Thymus (tissue), 11 donors: ENCODE data around the gene SNORC. TPM values are rescaled to one million over a fixed set of nuclear protein-coding genes. Genes with fewer than 3 reads are reported as not detected.
A peak's percentile ranks its signal among the peaks of the same experiment; 100 is the strongest.

ENCODE experiments used
- DNase-seq, 9 donors: peaks; one replicate each; pipeline ENCODE4 v3.0.0-alpha.2; 2013; ENCODE audit warnings: low spot score in 9 of 9, low read depth in 6 of 9, missing footprints in 1 of 9
- H3K27ac ChIP-seq, 2 donors: one replicate each; pipeline ENCODE4 v1.5.1; 2013; ENCODE audit warnings: control low read depth in 1 of 2, low read depth in 1 of 2, low read length in 1 of 2, mild to moderate bottlenecking in 1 of 2, moderate library complexity in 1 of 2
- H3K27me3 ChIP-seq, 2 donors: one replicate each; pipeline ENCODE4 v1.5.1; 2013; ENCODE audit warnings: low read length in 1 of 2; ENCODE audit not compliant: control insufficient read depth in 2 of 2, insufficient read depth in 1 of 2
- H3K36me3 ChIP-seq, 2 donors: one replicate each; pipeline ENCODE4 v1.5.1; 2013; ENCODE audit warnings: low read length in 1 of 2, mild to moderate bottlenecking in 1 of 2, moderate library complexity in 1 of 2; ENCODE audit not compliant: control insufficient read depth in 2 of 2, insufficient read depth in 2 of 2
- H3K4me1 ChIP-seq, 2 donors: one replicate each; pipeline ENCODE4 v1.5.1; 2013; ENCODE audit warnings: low read length in 2 of 2; ENCODE audit not compliant: control insufficient read depth in 2 of 2, insufficient read depth in 2 of 2
- H3K4me3 ChIP-seq, 2 donors: one replicate each; pipeline ENCODE4 v1.5.1; 2013; ENCODE audit warnings: low read length in 2 of 2, control low read depth in 1 of 2, mild to moderate bottlenecking in 1 of 2
- H3K9me3 ChIP-seq, 2 donors: one replicate each; pipeline ENCODE4 v1.5.1; 2013; ENCODE audit warnings: low read length in 1 of 2, mild to moderate bottlenecking in 1 of 2; ENCODE audit not compliant: control insufficient read depth in 2 of 2, insufficient read depth in 1 of 2
- WGBS: extraction: QIAGEN DNeasy Blood & Tissue Kit; methylation state at CpG from one replicate; pipeline ENCODE4 v1.1.7; 2013; 5-methylcytosine and 5-hydroxymethylcytosine counted together
- polyA plus RNA-seq: library from polyadenylated mRNA; stranded (reverse); fragments of 200-250 nt; gene quantifications from one replicate; pipeline ENCODE4 v1.2.3, GENCODE V29; 2013
- total RNA-seq: library from RNA; stranded (reverse); fragments of 120-200 nt; gene quantifications from one replicate; pipeline ENCODE4 v1.2.4, GENCODE V29; 2013
- donor health status: healthy.

Gene SNORC
- total and polyA plus RNA-seq, 2 donors = 1.4 to 5.0 TPM

- Histone ChIP-seq H3K4me3 (no peak overlapping the region), H3K27me3 (peaks cover 18 to 24% of the 10 kb centered on the region in 2 donors), H3K36me3 (no peaks in the 10 kb centered on the region), H3K9me3 (peaks cover 2 to 5% of the 10 kb centered on the region in 2 donors), H3K4me1 (peaks cover 7 to 12% of the 10 kb centered on the region in 2 donors), H3K27ac (no peak overlapping the region)
- 92% methylated on average over 22 of the region's 22 CpGs for WGBS
- no peak for DNase-seq
These were observed 2.0 kb downstream of the SNORC start for GRCh38 chr2:232871835-232872736.

DNA sequence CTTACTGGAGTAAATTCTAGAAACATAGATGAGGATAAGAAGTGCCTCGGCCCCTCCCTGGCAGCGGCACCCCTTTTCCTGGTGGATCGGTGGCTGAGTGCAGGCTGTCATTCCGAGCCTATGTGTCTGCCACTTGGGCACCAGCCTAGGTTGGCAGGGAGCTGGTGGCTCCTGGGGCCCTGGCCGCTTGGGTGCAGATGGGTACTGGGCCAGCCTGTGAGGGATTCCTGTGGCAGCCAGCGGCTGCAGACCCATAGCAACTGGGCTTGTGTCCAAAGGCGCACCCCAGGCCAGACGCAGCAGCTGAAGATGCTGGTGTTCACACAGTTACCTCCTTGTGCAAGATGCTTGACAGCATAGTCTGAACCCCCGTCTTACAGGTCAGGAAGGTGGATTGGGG lies 2.8 kb downstream of the SNORC start:
- peaks cover 22 to 31% of the 10 kb centered on the region in 2 donors for H3K27me3 ChIP-seq
- no peak overlapping the region for H3K4me3 ChIP-seq
- no peaks in the 10 kb centered on the region for H3K36me3 ChIP-seq
- 98% methylated on average over 9 of the region's 9 CpGs for WGBS
- no peak overlapping the region for H3K27ac ChIP-seq
- peaks cover 7 to 12% of the 10 kb centered on the region in 2 donors for H3K4me1 ChIP-seq
- no peak for DNase-seq
- H3K9me3 ChIP-seq = peaks cover 2 to 5% of the 10 kb centered on the region in 2 donors

DNA sequence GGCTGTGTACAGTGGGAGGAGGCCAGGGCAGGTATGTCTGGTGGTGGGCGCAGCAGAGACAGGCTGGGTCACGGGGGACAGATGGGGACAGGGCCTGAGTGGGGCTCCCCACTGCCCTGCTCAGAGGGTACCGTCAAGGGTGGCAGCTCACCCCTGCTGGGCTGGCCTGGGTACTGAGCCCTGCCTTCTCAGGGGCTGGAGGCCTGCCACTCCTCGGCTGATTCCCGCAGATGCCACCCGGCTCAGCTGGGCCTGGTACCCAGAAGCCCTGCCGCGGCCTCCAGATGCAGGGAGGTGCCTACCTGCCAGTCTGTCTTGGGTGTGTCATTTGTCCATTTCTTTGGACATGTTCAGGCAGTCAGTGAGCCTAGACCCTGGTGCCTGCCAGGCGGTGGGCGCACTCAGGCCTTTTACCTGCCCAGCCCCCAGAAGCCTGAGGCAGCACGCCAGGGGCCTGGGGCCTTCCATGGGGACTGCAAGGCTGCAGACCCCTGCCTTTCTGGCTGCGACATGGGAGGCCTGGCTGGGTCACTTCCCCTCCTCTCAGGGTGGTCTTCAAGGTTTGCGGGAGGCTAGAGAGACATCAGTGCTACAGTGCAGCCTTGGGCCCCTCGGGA lies 3.3 kb downstream of the SNORC start:
- 98% methylated on average over 14 of the region's 14 CpGs for WGBS
- no peak overlapping the region for H3K4me3 ChIP-seq
- DNase-seq = no peak
- H3K9me3 ChIP-seq = peaks cover 2 to 5% of the 10 kb centered on the region in 2 donors
- H3K4me1 ChIP-seq = peaks cover 7 to 12% of the 10 kb centered on the region in 2 donors
- H3K27ac ChIP-seq = no peak overlapping the region
- no peaks in the 10 kb centered on the region for H3K36me3 ChIP-seq
- peaks cover 22 to 34% of the 10 kb centered on the region in 2 donors for H3K27me3 ChIP-seq

- DNase-seq = no peak
- peaks cover 7 to 12% of the 10 kb centered on the region in 2 donors for H3K4me1 ChIP-seq
- H3K27ac ChIP-seq = no peak overlapping the region
- H3K9me3 ChIP-seq = peaks cover 2 to 5% of the 10 kb centered on the region in 2 donors
- WGBS = 92% methylated on average over 6 of the region's 6 CpGs
- H3K27me3 ChIP-seq = peaks cover 22 to 36% of the 10 kb centered on the region in 2 donors
- no peaks in the 10 kb centered on the region for H3K36me3 ChIP-seq
- no peak overlapping the region for H3K4me3 ChIP-seq
These were observed 4.0 kb downstream of the SNORC start for GRCh38 chr2:232873909-232874641.

DNA sequence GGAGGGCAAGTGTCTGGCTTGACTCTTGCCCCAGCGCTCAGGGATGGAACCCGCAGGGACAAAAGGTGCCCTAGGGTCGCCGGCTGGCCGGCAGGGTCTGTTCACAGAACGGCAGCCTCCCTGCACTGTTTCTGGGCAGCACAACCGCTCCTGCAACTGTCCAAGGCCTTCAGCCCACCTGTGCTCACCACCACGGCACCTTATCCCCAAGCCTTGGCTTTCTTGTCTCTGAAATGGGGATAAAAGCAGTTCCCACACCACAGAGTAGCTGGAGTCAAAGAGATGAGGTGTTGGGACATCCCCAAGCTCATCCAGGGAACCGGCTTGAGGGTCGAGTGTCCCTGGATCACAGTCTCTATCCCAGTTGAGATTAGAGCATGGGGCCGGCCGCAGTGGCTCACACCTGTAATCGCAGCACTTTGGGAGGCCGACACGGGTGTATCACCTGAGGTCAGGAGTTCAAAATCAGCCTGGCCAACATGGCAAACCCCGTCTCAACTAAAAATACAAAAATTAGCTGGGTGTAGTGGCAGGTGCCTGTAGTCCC lies 4.7 kb downstream of the SNORC start:
- Histone ChIP-seq H3K27ac (no peak overlapping the region), H3K4me1 (peaks cover 7 to 12% of the 10 kb centered on the region in 2 donors), H3K9me3 (peaks cover 2 to 5% of the 10 kb centered on the region in 2 donors), H3K27me3 (peaks cover 22 to 36% of the 10 kb centered on the region in 2 donors), H3K36me3 (no peaks in the 10 kb centered on the region), H3K4me3 (no peak overlapping the region)
- DNase-seq = no peak
- WGBS = 98% methylated on average over 16 of the region's 16 CpGs

DNA sequence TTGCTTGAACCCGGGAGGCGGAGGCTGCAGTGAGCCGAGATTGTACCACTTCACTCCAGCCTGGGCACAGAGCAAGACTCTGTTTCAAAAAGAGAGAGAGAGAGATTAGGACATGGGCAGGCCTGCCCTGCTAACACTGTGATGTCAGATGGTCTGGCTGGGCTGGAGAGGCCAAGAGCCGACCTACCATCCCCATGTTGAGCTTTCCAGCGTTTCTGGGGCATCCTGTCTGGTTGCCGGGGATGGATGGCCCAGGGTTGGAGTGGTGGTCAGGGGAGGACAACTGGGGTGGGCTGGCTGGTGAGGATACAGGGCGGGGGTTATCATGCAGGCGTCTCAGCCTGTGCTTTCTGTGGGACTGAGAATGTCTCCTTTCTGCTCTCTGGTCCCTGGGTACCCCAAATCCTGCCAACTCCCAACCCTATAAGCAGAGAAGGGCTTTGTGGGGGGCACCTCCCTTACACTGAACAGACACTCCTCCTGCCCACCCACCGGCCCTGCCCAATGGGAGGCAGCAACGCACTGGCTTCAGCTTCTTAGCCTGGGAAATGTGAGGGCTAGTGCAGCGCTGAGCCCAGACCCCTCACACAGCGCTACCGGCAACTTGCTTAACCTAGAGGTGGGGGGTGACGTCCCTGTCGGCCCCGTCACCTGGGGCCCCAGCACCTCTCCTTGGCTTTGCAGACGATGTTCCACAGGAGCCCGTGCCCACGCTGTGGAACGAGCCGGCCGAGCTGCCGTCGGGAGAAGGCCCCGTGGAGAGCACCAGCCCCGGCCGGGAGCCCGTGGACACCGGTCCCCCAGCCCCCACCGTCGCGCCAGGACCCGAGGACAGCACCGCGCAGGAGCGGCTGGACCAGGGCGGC lies 5.4 kb downstream of the SNORC start:
- peak in 1 of 9 donors; percentile 6 for DNase-seq

DNA sequence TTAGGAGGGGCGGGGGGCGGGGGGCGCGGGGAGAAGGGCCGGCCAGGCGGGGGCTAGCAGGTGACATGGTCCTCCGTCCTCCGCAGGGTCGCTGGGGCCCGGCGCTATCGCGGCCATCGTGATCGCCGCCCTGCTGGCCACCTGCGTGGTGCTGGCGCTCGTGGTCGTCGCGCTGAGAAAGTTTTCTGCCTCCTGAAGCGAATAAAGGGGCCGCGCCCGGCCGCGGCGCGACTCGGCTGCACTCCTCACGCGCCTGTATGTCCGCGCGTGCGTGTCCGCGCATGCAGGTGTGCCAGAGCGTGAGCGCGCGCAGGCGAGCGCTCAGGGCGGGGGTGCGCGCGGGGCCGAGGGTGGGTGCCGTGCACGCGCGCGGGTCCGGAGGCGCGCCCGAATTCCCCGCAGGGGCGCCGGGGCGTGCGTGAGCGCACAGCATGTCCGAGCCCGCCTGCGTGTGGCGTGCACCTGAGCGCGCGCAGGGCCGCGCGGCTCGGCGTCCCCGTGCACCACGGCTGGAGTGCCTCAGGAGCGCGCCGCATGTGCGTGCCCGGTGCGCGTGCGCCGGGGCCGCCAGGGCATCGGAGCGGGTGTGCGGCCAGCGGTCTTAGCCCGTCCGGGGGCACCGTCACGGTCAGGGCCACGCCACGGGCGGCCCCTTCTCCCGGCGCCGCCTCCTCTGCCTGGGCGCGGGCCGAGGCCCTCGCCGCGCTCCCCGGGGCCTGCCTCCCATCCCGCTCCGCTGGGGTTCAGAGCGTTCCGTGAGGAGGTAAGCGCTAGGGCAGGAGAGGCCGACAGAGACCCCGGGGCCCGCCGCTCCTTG lies 6.3 kb downstream of the SNORC start:
- peak in 7 of 9 donors; percentile 12 to 60 (median 29) for DNase-seq
- H3K4me3 ChIP-seq = peak overlapping the region in 1 of 2 donors; percentile 50
- H3K27ac ChIP-seq = no peak overlapping the region
- peaks cover 7 to 10% of the 10 kb centered on the region in 2 donors for H3K4me1 ChIP-seq
- H3K36me3 ChIP-seq = no peaks in the 10 kb centered on the region
- H3K9me3 ChIP-seq = peaks cover 0 to 2% of the 10 kb centered on the region in 2 donors
- H3K27me3 ChIP-seq = peaks cover 22 to 36% of the 10 kb centered on the region in 2 donors
- WGBS = 1% methylated on average over 118 of the region's 119 CpGs

More for the DNA sequence above, 5.4 kb downstream of the SNORC start:
- H3K4me3 ChIP-seq = peak overlapping the region in 1 of 2 donors; percentile 50
- WGBS = 23% methylated on average over 37 of the region's 37 CpGs
- no peaks in the 10 kb centered on the region for H3K36me3 ChIP-seq
- H3K27ac ChIP-seq = no peak overlapping the region
- H3K27me3 ChIP-seq = peaks cover 22 to 36% of the 10 kb centered on the region in 2 donors
- peaks cover 7 to 12% of the 10 kb centered on the region in 2 donors for H3K4me1 ChIP-seq
- H3K9me3 ChIP-seq = peaks cover 0 to 2% of the 10 kb centered on the region in 2 donors
